Measurements from ENCODE around the gene JSRP1. TPM values are rescaled to one million over a fixed set of nuclear protein-coding genes. Genes with fewer than 3 reads are reported as not detected.

JSRP1 gene
- total RNA-seq, 1 donor from 2014 or later = not detected

GRCh38 chr19:2269244-2270156 lies 13.3 kb upstream of the JSRP1 start:
- Histone ChIP-seq H3K9me3 (no peaks in the 10 kb centered on the region), H3K4me1 (peaks cover 76% of the 10 kb centered on the region), H3K36me3 (peaks cover 25% of the 10 kb centered on the region), H3K27ac (peak overlapping the region; percentile 99), H3K27me3 (ENCODE audit: low read depth) (no peaks in the 10 kb centered on the region), H3K4me3 (peak overlapping the region; percentile 92)
- peak; percentile 13 for TF ChIP-seq CTCF (IDR thresholded peaks at IDR 0.05)
- ATAC-seq = peak; percentile 91 to 94
- intact Hi-C loops (cut with DNase I) = no loop called here
- DNase-seq = peak; percentile 98

GRCh38 chr19:2268861-2269243 lies 12.6 kb upstream of the JSRP1 start:
- H3K27ac ChIP-seq = peak overlapping the region; percentile 56
- peaks cover 25% of the 10 kb centered on the region for H3K36me3 ChIP-seq
- H3K27me3 ChIP-seq (ENCODE audit: low read depth) = no peaks in the 10 kb centered on the region
- ATAC-seq (no peak), DNase-seq (no peak)
- intact Hi-C loops (cut with DNase I) = no loop called here
- TF ChIP-seq CTCF (IDR thresholded peaks at IDR 0.05) = no peak
- H3K4me3 ChIP-seq = peak overlapping the region; percentile 92
- H3K4me1 ChIP-seq = peaks cover 70% of the 10 kb centered on the region
- no peaks in the 10 kb centered on the region for H3K9me3 ChIP-seq

GRCh38 chr19:2268480-2268830 lies 12.2 kb upstream of the JSRP1 start:
- Histone ChIP-seq H3K4me1 (peaks cover 66% of the 10 kb centered on the region), H3K27me3 (ENCODE audit: low read depth) (no peaks in the 10 kb centered on the region), H3K27ac (no peak overlapping the region), H3K36me3 (peaks cover 24% of the 10 kb centered on the region), H3K4me3 (peak overlapping the region; percentile 92), H3K9me3 (no peaks in the 10 kb centered on the region)
- ATAC-seq (no peak), DNase-seq (no peak)
- intact Hi-C loops (cut with DNase I) = no loop called here
- no peak for TF ChIP-seq CTCF (IDR thresholded peaks at IDR 0.05)

- ATAC-seq (peak in 1 of 2 donors; percentile 20), DNase-seq (peak; percentile 94)
- Histone ChIP-seq H3K4me1 (peaks cover 45% of the 10 kb centered on the region), H3K27ac (peak overlapping the region; percentile 20), H3K36me3 (peaks cover 3% of the 10 kb centered on the region), H3K27me3 (ENCODE audit: low read depth) (no peaks in the 10 kb centered on the region), H3K9me3 (no peaks in the 10 kb centered on the region), H3K4me3 (peak overlapping the region; percentile 14)
- no peak for TF ChIP-seq CTCF (IDR thresholded peaks at IDR 0.05)
- intact Hi-C loops (cut with DNase I) = no loop called here
Measured at GRCh38 chr19:2266183-2266993, 10.2 kb upstream of the JSRP1 start.

- no peak overlapping the region for H3K4me3 ChIP-seq
- H3K4me1 ChIP-seq = peaks cover 18% of the 10 kb centered on the region
- no peak for DNase-seq
- ATAC-seq = no peak
- H3K36me3 ChIP-seq = no peaks in the 10 kb centered on the region
- no peaks in the 10 kb centered on the region for H3K9me3 ChIP-seq
- TF ChIP-seq CTCF (IDR thresholded peaks at IDR 0.05) = peak; percentile 64
- no peak overlapping the region for H3K27ac ChIP-seq
- no peaks in the 10 kb centered on the region for H3K27me3 ChIP-seq (ENCODE audit: low read depth)
- intact Hi-C loops (cut with DNase I) = no loop called here
Measured at GRCh38 chr19:2261438-2262172, 5.4 kb upstream of the JSRP1 start.
